GM12892 (cell line): ENCODE results near the gene FAM234B.

Experiments
- POLR2A ChIP-seq: IDR thresholded peaks from 2 replicates; pipeline ENCODE4 v1.6.1; 2011; ENCODE audit warnings: low read depth, low read length, control low read depth
- POLR2AphosphoS5 ChIP-seq: IDR thresholded peaks from 2 replicates; pipeline ENCODE4 v1.6.1; 2011; ENCODE audit warnings: low read depth, low read length, control low read depth

DNA sequence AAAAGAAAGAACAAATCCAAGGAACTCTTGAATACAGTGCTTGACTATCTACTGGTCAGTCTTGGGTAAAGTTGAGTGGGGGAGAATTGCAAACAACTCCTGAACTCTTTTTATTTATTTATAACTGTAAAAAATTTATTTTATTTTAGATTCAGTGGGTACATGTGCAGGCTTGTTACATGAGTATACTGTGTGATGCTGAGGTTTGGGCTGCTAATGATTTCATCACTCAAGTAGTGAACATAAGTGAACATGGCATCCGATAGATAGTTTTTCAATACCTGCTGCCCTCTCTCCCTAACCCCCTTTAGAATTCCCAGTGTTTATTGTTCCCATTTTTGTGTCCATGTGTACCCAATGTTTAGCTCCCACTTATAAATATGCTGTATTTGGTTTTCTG is 62.5 kb downstream of the FAM234B start:
- no peak for TF ChIP-seq POLR2A
- TF ChIP-seq POLR2AphosphoS5, result no peak
